Heart left ventricle (tissue), 13 donors: ENCODE results near the gene INHA.

Experiments
- CTCF ChIP-seq, 12 donors: fragments of 200-600 bp; sonication (generic) in 4 of 12; IDR thresholded peaks; one replicate each; pipeline versions ENCODE4 v1.5.0 to v1.8.0; 2018 to 2022; ENCODE audit warnings: antibody characterized with exemption in 12 of 12, mild to moderate bottlenecking in 5 of 12
- POLR2A ChIP-seq, 2 donors: fragments of 450-650 bp; IDR thresholded peaks; one replicate each; pipeline ENCODE4 v1.6.1; 2017; ENCODE audit warnings: antibody characterized with exemption in 2 of 2, mild to moderate bottlenecking in 2 of 2, moderate library complexity in 2 of 2
- donor health status: ischemic (EF 13 %, LVEDD 7.1; RV severe dilation, severe dysfunction).
- donor health status: DM: no; HTN: yes; CAD: no.
- donor health status: DM: no; HTN: no; CAD: no.
- donor health status: ischemic (EF 25% LVEDD 6.9; RV normal size, moderate dysfunction).
- donor health status: ischemic (EF 25% LVEDD 5.7; RV mildly dilated, moderate dysfunction).
- donor health status: ischemic (EF 35%, LVEDD 5.7; RV mildly dilated, moderate dysfunction).
- donor health status: nonischemic (EF 11% LVEDD 7.7; RV severe dilation, severe dysfunction).
- donor health status: DM: yes; HTN: yes; CAD: no.
- donor health status: PGD.
- donor health status: ischemic (EF 29% LVEDD 5.4; RV normal size, mild dysfunction).
- donor health status: nonischemic (EF 23%, LVEDD 6.1; RV moderate dilation, normal function).

GRCh38 chr2:219574484-219575311, 2.6 kb downstream of the INHA start:
- TF ChIP-seq CTCF (IDR thresholded peaks at IDR 0.05) (no peak), POLR2A (IDR thresholded peaks at IDR 0.05) (no peak)
